OCI-LY7 (cell line): ENCODE data around the gene SPSB3. TPM values are rescaled to one million over a fixed set of nuclear protein-coding genes. Genes with fewer than 3 reads are reported as not detected.
A peak's percentile ranks its signal among the peaks of the same experiment; 100 is the strongest.

Experiments used
- BruUV-seq: library from RNA; stranded (reverse); fragments of 400-500 nt; replicated peaks from 2 replicates; lab custom pipeline; 2021; lab: Mats Ljungman, UMichigan
- CTCF ChIA-PET: fragments of 300-600 bp; sonication (Branson Sonifier 250); formaldehyde crosslinking; loops from one replicate; lab custom pipeline; 2022; ENCODE audit warnings: antibody characterized with exemption; ENCODE audit not compliant: unreplicated experiment; lab: Charles Lee
- POLR2A ChIA-PET: fragments of 300-600 bp; sonication (Branson Sonifier 250); formaldehyde crosslinking; loops from one replicate; lab custom pipeline; 2022; ENCODE audit warnings: antibody characterized with exemption; lab: Charles Lee
- DNase-seq: peaks from one replicate; pipeline ENCODE4 v3.0.0-alpha.2; 2015; ENCODE audit warnings: low spot score
- H2AFZ ChIP-seq: fragments of 200-600 bp; sonication (generic), shearing (Covaris generic); 2 replicates; pipeline ENCODE4 v1.6.1; 2014; ENCODE audit warnings: mild to moderate bottlenecking, antibody characterized with exemption, low read length, moderate library complexity
- H3K27ac ChIP-seq: fragments of 200-600 bp; sonication (generic); 2 replicates; pipeline ENCODE4 v1.5.1; 2014; ENCODE audit warnings: mixed run types, low read depth, mild to moderate bottlenecking, moderate library complexity, low read length, inconsistent platforms; ENCODE audit not compliant: poor library complexity, severe bottlenecking
- H3K36me3 ChIP-seq: fragments of 200-600 bp; sonication (generic); 2 replicates; pipeline ENCODE4 v1.6.1; 2014; ENCODE audit warnings: mild to moderate bottlenecking, antibody characterized with exemption, low read length, moderate library complexity, mixed read lengths; ENCODE audit not compliant: insufficient read depth
- H3K4me1 ChIP-seq: fragments of 200-600 bp; sonication (generic); 2 replicates; pipeline ENCODE4 v1.5.1; 2014; ENCODE audit warnings: mild to moderate bottlenecking, low read length; ENCODE audit not compliant: insufficient read depth, poor library complexity, severe bottlenecking
- H3K4me2 ChIP-seq: fragments of 200-600 bp; sonication (generic); 2 replicates; pipeline ENCODE4 v1.6.1; 2014; ENCODE audit warnings: mild to moderate bottlenecking, low read length
- H3K4me3 ChIP-seq: fragments of 200-600 bp; sonication (generic); 2 replicates; pipeline ENCODE4 v1.5.1; 2014; ENCODE audit warnings: mild to moderate bottlenecking, low read depth, low read length; ENCODE audit not compliant: poor library complexity, severe bottlenecking
- H3K79me2 ChIP-seq: fragments of 200-600 bp; sonication (generic); 2 replicates; pipeline ENCODE4 v1.6.1; 2016; ENCODE audit warnings: low read depth, mild to moderate bottlenecking, low read length, moderate library complexity, mixed read lengths; ENCODE audit not compliant: insufficient read depth
- H3K9me2 ChIP-seq: fragments of 200-600 bp; sonication (generic); 2 replicates; pipeline ENCODE4 v1.6.1; 2016; ENCODE audit warnings: mild to moderate bottlenecking, low read length, mixed read lengths; ENCODE audit not compliant: insufficient read depth
- H3K9me3 ChIP-seq: fragments of 200-600 bp; sonication (generic); 2 replicates; pipeline ENCODE4 v1.6.1; 2014; ENCODE audit warnings: mild to moderate bottlenecking, mixed run types, low read length, mixed read lengths
- H4K20me1 ChIP-seq: fragments of 200-600 bp; sonication (generic); 2 replicates; pipeline ENCODE4 v1.6.1; 2014; ENCODE audit warnings: mild to moderate bottlenecking, antibody characterized with exemption, low read length, moderate library complexity, mixed read lengths; ENCODE audit not compliant: insufficient read depth
- CTCF ChIP-seq: fragments of 200-600 bp; sonication (generic); conservative IDR thresholded peaks from 2 replicates; pipeline ENCODE4 v1.5.1; 2014; ENCODE audit warnings: mild to moderate bottlenecking, antibody characterized with exemption, low read length, moderate library complexity, mixed read lengths
- EZH2phosphoT487 ChIP-seq: fragments of 200-600 bp; sonication (generic); IDR thresholded peaks from 2 replicates; pipeline ENCODE4 v1.6.1; 2018; ENCODE audit warnings: low read depth, borderline replicate concordance, mild to moderate bottlenecking, mixed run types, antibody characterized with exemption, low read length, moderate library complexity, mixed read lengths
- intact Hi-C: fragments of 100-400 bp; cut with micrococcal nuclease; formaldehyde crosslinking; loops from one replicate; pipeline ENCODE4 v1.10.0; 2022; ENCODE audit not compliant: unreplicated experiment
- total RNA-seq, 2 experiments: library from RNA; depleted of rRNA in 1 of 2; stranded (reverse); fragments of >200 nt in 1 of 2; shearing (Covaris generic) in 1 of 2; gene quantifications; 2 replicates each; pipeline ENCODE4 v1.2.3, GENCODE V29; 2014 to 2022

SPSB3 gene
- total RNA-seq, 2 experiments from 2014 or later: 33.6 to 52.4 TPM

- Histone ChIP-seq H3K79me2 (peaks cover 24% of the 10 kb centered on the region; the same call in 1 of the 2 replicates), H2AFZ (no peak overlapping the region), H3K36me3 (peaks cover 66% of the 10 kb centered on the region), H3K4me1 (peaks cover 17% of the 10 kb centered on the region), H4K20me1 (no peaks in the 10 kb centered on the region), H3K4me2 (peak overlapping the region; percentile 100; the same call in 1 of the 2 replicates), H3K4me3 (peak overlapping the region; percentile 98), H3K9me2 (no peaks in the 10 kb centered on the region), H3K9me3 (no peaks in the 10 kb centered on the region), H3K27ac (no peak overlapping the region)
- POLR2A ChIA-PET: no interaction called here
- CTCF ChIA-PET: no interaction called here
- intact Hi-C loops: loop anchor here (5.0 kb wide), 1 partner anchor 157 kb away; the partner anchor contains the start of genes CRAMP1 and IFT140
- TF ChIP-seq CTCF: no peak
- TF ChIP-seq EZH2phosphoT487: no peak
- no TSS peak for BruUV-seq
- DNase-seq: no peak
Observed at GRCh38 chr16:1769402-1770300, 12.7 kb downstream of the SPSB3 start.

- Histone ChIP-seq H2AFZ (no peak overlapping the region), H3K79me2 (peaks cover 17% of the 10 kb centered on the region; the same call in 1 of the 2 replicates), H3K36me3 (peaks cover 74% of the 10 kb centered on the region), H4K20me1 (no peaks in the 10 kb centered on the region), H3K9me3 (no peaks in the 10 kb centered on the region), H3K4me2 (no peak overlapping the region), H3K4me1 (peaks cover 10% of the 10 kb centered on the region), H3K9me2 (no peaks in the 10 kb centered on the region), H3K4me3 (no peak overlapping the region), H3K27ac (no peak overlapping the region)
- no peak for DNase-seq
- POLR2A ChIA-PET: no interaction called here
- intact Hi-C loops: no loop called here
- TF ChIP-seq EZH2phosphoT487 (no peak), CTCF (no peak)
- TSS peak; percentile 48 for BruUV-seq
- CTCF ChIA-PET: no interaction called here
Observed at GRCh38 chr16:1768767-1769401, 13.5 kb downstream of the SPSB3 start.
